Dendritic cell treated with granulocyte-macrophage colony-stimulating factor and Interleukin-4, amounts not matched to agents 40 ng/mL and 50 ng/mL, for 4 days (primary cell): ENCODE measurements around the gene CCDC148.

Source experiments
- H3K27ac Mint-ChIP-seq: one replicate; pipeline ENCODE4 v1.8.0; 2022; ENCODE audit warnings: mild to moderate bottlenecking, mixed read lengths
- H3K27me3 Mint-ChIP-seq: one replicate; pipeline ENCODE4 v1.8.0; 2022; ENCODE audit warnings: mild to moderate bottlenecking, mixed read lengths
- H3K36me3 Mint-ChIP-seq: one replicate; pipeline ENCODE4 v1.8.0; 2022; ENCODE audit warnings: low read depth, mixed read lengths
- H3K4me1 Mint-ChIP-seq: one replicate; pipeline ENCODE4 v1.8.0; 2022; ENCODE audit warnings: low read depth, mixed read lengths
- H3K4me3 Mint-ChIP-seq: one replicate; pipeline ENCODE4 v1.8.0; 2022; ENCODE audit warnings: mild to moderate bottlenecking, moderate library complexity, mixed read lengths
- H3K9me3 Mint-ChIP-seq: one replicate; pipeline ENCODE4 v1.8.0; 2022; ENCODE audit warnings: mixed read lengths
- intact Hi-C: fragments of 100-400 bp; cut with micrococcal nuclease; formaldehyde crosslinking; loops from one replicate; pipeline ENCODE4 v1.15.0; 2022

The CCDC148 gene

DNA sequence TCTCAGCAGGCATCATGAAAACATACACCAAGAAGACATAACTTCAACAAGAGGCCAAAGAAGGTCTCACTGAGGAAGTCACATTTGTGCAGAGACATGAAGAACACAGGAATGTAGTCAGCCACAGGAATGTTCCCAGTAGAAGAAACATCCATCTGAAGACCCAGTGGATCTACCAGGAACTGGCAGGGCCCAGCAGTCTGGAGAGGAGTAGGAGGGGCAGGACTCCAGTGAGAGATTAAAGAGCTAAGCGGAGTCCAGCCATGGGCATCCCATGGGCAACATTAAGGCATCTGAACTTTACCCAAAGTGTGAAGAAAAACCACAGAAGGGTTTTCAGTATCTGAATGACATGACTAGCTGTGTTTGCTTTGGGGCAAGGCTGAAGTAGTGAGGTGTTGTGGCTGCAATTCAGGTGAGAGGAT is 251.8 kb downstream of the CCDC148 start:
- H3K36me3 Mint-ChIP-seq = no peaks in the 10 kb centered on the region
- no peaks in the 10 kb centered on the region for H3K27me3 Mint-ChIP-seq
- no peaks in the 10 kb centered on the region for H3K4me1 Mint-ChIP-seq
- no peaks in the 10 kb centered on the region for H3K9me3 Mint-ChIP-seq
- H3K4me3 Mint-ChIP-seq = no peak overlapping the region
- intact Hi-C loops = no loop called here
- no peak overlapping the region for H3K27ac Mint-ChIP-seq

DNA sequence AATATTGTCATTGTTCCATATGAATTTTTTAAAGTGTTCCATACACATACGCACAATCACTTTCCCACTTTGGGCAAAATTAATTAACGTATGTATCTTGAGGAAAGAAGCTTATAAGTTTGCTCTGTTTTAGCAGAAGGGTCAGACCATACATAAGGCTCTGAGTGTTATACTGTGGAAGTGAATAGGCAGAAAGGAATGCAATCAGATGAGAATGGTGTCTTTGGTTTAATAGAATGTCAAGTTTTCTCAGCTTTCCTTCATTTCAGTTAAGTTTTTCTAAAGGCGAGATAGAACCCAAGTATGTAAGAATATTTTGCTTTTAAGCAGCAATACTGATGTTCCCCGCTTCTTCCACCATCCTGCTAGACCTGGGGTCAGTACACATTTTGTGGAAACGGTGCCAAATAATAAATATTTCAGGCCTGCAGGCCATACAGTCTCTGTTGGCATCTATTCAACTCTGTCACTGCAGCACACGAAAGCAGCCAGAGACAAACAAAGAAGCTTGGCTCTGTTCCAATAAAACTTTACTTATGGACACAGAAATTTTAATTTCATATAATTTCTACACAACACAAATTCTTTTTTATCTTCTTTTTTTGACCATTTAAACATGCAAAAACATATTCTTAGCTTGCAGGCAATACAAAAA is 254.3 kb downstream of the CCDC148 start:
- Mint-ChIP-seq H3K4me3 (no peak overlapping the region), H3K9me3 (no peaks in the 10 kb centered on the region)

DNA sequence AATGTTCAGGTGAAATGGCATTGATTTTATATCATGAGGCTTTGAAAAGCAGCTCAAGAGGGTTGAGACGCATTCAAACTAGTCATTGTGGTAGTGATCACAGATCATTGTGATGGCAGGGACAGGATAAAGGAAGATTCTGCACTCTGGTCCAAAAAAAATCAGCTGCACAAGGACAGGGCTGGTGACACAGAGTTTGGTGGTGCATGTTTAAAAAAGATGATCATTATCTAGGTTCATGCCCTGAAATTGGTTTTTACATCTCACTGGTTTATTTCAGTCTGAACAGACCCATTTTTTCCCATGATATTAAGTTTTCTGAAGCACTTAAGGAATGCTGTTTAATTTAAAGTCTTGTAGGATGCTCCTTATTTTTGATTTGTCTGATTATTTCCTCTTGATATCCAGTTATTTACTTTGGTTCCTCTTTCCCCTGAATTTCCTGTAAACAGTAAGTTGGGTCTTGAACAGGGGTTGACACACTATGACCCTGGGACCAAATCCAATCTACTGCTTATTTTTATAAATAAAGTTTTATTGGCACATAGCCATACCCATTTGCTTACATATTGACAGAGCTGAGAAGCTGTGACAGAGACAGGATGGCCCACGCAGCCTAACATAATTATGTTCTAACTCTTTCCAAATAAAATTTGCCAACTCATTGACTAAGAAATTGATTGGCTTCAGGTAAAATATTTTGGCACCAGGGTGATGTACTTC is 256.5 kb downstream of the CCDC148 start:
- no peaks in the 10 kb centered on the region for H3K36me3 Mint-ChIP-seq
- H3K4me3 Mint-ChIP-seq = no peak overlapping the region
- peaks cover 20% of the 10 kb centered on the region for H3K4me1 Mint-ChIP-seq
- intact Hi-C loops = no loop called here
- H3K9me3 Mint-ChIP-seq = no peaks in the 10 kb centered on the region
- H3K27ac Mint-ChIP-seq = no peak overlapping the region
- no peaks in the 10 kb centered on the region for H3K27me3 Mint-ChIP-seq

More for the DNA sequence above, 254.3 kb downstream of the CCDC148 start:
- no peaks in the 10 kb centered on the region for H3K27me3 Mint-ChIP-seq
- intact Hi-C loops = no loop called here
- no peaks in the 10 kb centered on the region for H3K36me3 Mint-ChIP-seq
- peaks cover 9% of the 10 kb centered on the region for H3K4me1 Mint-ChIP-seq
- H3K27ac Mint-ChIP-seq = no peak overlapping the region

GRCh38 chr2:158197940-158198339 is 258.6 kb downstream of the CCDC148 start:
- no peaks in the 10 kb centered on the region for H3K27me3 Mint-ChIP-seq
- intact Hi-C loops = no loop called here
- H3K9me3 Mint-ChIP-seq = no peaks in the 10 kb centered on the region
- H3K4me1 Mint-ChIP-seq = peaks cover 20% of the 10 kb centered on the region
- no peaks in the 10 kb centered on the region for H3K36me3 Mint-ChIP-seq
- no peak overlapping the region for H3K4me3 Mint-ChIP-seq
- H3K27ac Mint-ChIP-seq = no peak overlapping the region

- Mint-ChIP-seq H3K4me3 (no peak overlapping the region), H3K9me3 (no peaks in the 10 kb centered on the region), H3K27ac (no peak overlapping the region), H3K36me3 (no peaks in the 10 kb centered on the region), H3K27me3 (no peaks in the 10 kb centered on the region), H3K4me1 (peaks cover 24% of the 10 kb centered on the region)
- intact Hi-C loops = no loop called here
These were observed 262.3 kb downstream of the CCDC148 start for GRCh38 chr2:158194229-158194628.

DNA sequence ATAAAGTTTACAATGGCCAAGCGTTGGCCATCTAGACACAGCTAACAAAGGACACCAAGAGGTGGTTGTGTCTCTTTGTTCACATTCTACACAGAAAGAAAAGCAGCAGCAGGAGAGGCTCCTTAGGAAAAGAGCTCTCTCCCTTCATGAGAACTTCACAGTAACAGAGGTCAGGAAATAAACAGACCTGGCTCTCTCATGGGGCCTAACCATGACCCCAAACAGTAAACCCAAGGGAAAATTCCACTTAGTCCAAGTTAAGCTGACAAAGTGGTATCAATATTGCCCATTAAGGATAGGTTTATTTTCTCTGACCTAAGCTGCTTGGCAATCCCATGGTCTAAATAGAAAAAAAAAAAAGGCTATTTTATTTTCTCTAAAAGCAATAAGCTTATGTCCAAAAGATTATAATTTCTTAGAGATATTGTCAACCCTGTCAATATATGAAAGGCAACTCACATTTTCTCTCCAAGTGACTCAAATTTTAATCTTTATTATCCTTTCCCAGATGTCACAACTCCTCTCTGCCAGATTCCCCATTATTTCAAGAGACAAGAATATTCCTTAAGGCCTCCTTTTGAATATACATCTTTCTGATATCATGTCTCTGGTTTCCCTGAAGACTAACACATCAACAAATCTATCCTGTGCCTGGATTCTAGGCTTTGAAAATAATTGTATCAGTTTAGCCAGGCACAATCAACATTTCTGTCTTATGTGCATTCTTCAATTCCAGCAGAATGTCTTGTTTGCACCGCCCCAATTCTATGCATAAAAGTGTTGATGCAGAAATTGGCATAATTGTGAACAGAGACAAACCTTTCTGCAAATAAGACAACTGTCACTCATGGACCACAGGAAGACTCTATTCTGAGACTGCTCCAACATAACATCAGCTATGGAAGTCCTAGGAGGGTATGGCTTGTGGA is 263.8 kb downstream of the CCDC148 start:
- no peaks in the 10 kb centered on the region for H3K9me3 Mint-ChIP-seq
- no peaks in the 10 kb centered on the region for H3K27me3 Mint-ChIP-seq
- H3K4me3 Mint-ChIP-seq = no peak overlapping the region
- no peak overlapping the region for H3K27ac Mint-ChIP-seq
- H3K36me3 Mint-ChIP-seq = no peaks in the 10 kb centered on the region
- intact Hi-C loops = no loop called here
- peaks cover 21% of the 10 kb centered on the region for H3K4me1 Mint-ChIP-seq

- Mint-ChIP-seq H3K9me3 (no peaks in the 10 kb centered on the region), H3K27ac (no peak overlapping the region), H3K4me1 (peaks cover 6% of the 10 kb centered on the region), H3K4me3 (no peak overlapping the region), H3K27me3 (no peaks in the 10 kb centered on the region), H3K36me3 (no peaks in the 10 kb centered on the region)
- intact Hi-C loops = no loop called here
These were observed 265.3 kb downstream of the CCDC148 start for GRCh38 chr2:158191076-158191895.

DNA sequence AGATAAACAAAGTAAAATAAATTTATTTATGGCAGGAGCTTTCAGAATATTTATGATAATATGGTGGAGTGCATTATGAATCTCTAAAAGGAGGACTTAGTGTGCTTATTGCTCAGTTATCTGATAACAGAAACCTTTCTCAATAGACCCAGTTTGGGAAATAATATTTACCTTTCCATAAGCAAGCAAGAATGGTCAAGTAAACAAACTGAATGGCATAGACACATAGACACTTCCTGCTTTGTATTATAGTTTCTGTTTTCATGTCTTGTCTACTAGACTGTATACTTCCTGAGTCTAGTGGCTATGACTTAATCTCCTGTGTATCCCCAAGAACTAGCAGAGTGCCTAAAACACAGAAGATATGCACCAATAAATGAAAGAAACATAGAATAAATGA is 267.0 kb downstream of the CCDC148 start:
- no peaks in the 10 kb centered on the region for H3K27me3 Mint-ChIP-seq
- no peak overlapping the region for H3K27ac Mint-ChIP-seq
- peaks cover 5% of the 10 kb centered on the region for H3K4me1 Mint-ChIP-seq
- H3K4me3 Mint-ChIP-seq = no peak overlapping the region
- intact Hi-C loops = no loop called here
- H3K9me3 Mint-ChIP-seq = no peaks in the 10 kb centered on the region
- H3K36me3 Mint-ChIP-seq = no peaks in the 10 kb centered on the region

GRCh38 chr2:158187908-158188307 is 268.6 kb downstream of the CCDC148 start:
- intact Hi-C loops = no loop called here
- H3K27ac Mint-ChIP-seq = no peak overlapping the region
- no peaks in the 10 kb centered on the region for H3K36me3 Mint-ChIP-seq
- H3K4me1 Mint-ChIP-seq = peaks cover 5% of the 10 kb centered on the region
- H3K27me3 Mint-ChIP-seq = no peaks in the 10 kb centered on the region
- no peaks in the 10 kb centered on the region for H3K9me3 Mint-ChIP-seq
- H3K4me3 Mint-ChIP-seq = no peak overlapping the region

GRCh38 chr2:158184556-158185343 is 271.8 kb downstream of the CCDC148 start:
- intact Hi-C loops = no loop called here
- Mint-ChIP-seq H3K27ac (no peak overlapping the region), H3K27me3 (no peaks in the 10 kb centered on the region), H3K4me1 (peaks cover 3% of the 10 kb centered on the region), H3K9me3 (no peaks in the 10 kb centered on the region), H3K4me3 (no peak overlapping the region), H3K36me3 (no peaks in the 10 kb centered on the region)

- H3K36me3 Mint-ChIP-seq = no peaks in the 10 kb centered on the region
- H3K4me1 Mint-ChIP-seq = no peaks in the 10 kb centered on the region
- no peaks in the 10 kb centered on the region for H3K9me3 Mint-ChIP-seq
- intact Hi-C loops = no loop called here
- H3K27me3 Mint-ChIP-seq = no peaks in the 10 kb centered on the region
- H3K27ac Mint-ChIP-seq = no peak overlapping the region
- no peak overlapping the region for H3K4me3 Mint-ChIP-seq
These were observed 272.6 kb downstream of the CCDC148 start for GRCh38 chr2:158184001-158184400.

GRCh38 chr2:158182676-158183295 is 273.8 kb downstream of the CCDC148 start:
- no peaks in the 10 kb centered on the region for H3K4me1 Mint-ChIP-seq

More at GRCh38 chr2:158182676-158183295, 273.8 kb downstream of the CCDC148 start:
- Mint-ChIP-seq H3K36me3 (no peaks in the 10 kb centered on the region), H3K27ac (no peak overlapping the region), H3K27me3 (no peaks in the 10 kb centered on the region), H3K4me3 (no peak overlapping the region), H3K9me3 (no peaks in the 10 kb centered on the region)
- intact Hi-C loops = no loop called here
